ENCODE results near the gene ZNF605.

GRCh38 chr12:132904718-132905328 is 51.3 kb downstream of the ZNF605 start:
- TF ChIP-seq CTCF (IDR thresholded peaks at IDR 0.05) = no peak
- no peak for TF ChIP-seq POLR2AphosphoS5 (IDR thresholded peaks at IDR 0.05; ENCODE audit: low read depth, low read length)

All from Panc1 (cell line).